Ovary (tissue), 9 donors: ENCODE data around the gene SHOX. TPM values are rescaled to one million over a fixed set of nuclear protein-coding genes. Genes with fewer than 3 reads are reported as not detected.

Experiments
- DNase-seq, 5 donors: peaks; one replicate each; pipeline ENCODE4 v3.0.0-alpha.2; 2019 to 2020
- H3K27ac ChIP-seq, 2 donors: fragments of 200-600 bp; one replicate each; pipeline versions ENCODE4 v1.5.1 to v1.8.0; 2019 to 2022
- H3K27me3 ChIP-seq: fragments of 200-600 bp; one replicate; pipeline ENCODE4 v1.8.0; 2022
- H3K36me3 ChIP-seq: fragments of 200-600 bp; sonication (generic); one replicate; pipeline ENCODE4 v1.5.1; 2019
- H3K4me1 ChIP-seq: one replicate; pipeline ENCODE4 v1.8.1; 2013; ENCODE audit warnings: mild to moderate bottlenecking, moderate library complexity; ENCODE audit not compliant: insufficient read depth
- H3K4me3 ChIP-seq: fragments of 200-600 bp; sonication (generic); one replicate; pipeline ENCODE4 v1.5.1; 2017
- H3K9me3 ChIP-seq, 2 donors: fragments of 200-600 bp in 1 of 2; sonication (generic) in 1 of 2; one replicate each; pipeline versions ENCODE4 v1.5.1 to v1.8.1; 2013 to 2019; ENCODE audit warnings: mild to moderate bottlenecking in 1 of 2, moderate library complexity in 1 of 2
- EP300 ChIP-seq: sonication (generic); formaldehyde crosslinking; IDR thresholded peaks from one replicate; pipeline ENCODE4 v1.6.1; 2017; ENCODE audit warnings: antibody characterized with exemption
- POLR2A ChIP-seq: fragments of 450-650 bp; IDR thresholded peaks from one replicate; pipeline ENCODE4 v1.6.1; 2017; ENCODE audit warnings: antibody characterized with exemption, mild to moderate bottlenecking, moderate library complexity
- WGBS, 3 donors: extraction: QIAGEN DNeasy Blood & Tissue Kit in 1 of 3; methylation state at CpG; one replicate each; pipeline versions ENCODE4 v1.1.5 to v1.1.7; 2013 to 2017; 5-methylcytosine and 5-hydroxymethylcytosine counted together
- intact Hi-C, 4 donors: fragments of 100-400 bp; cut with DNase I; formaldehyde crosslinking; loops; one replicate each; pipeline versions ENCODE4 v1.11.0 to v1.15.1; 2022 to 2023
- polyA plus RNA-seq, 2 donors: library from polyadenylated mRNA; stranded (reverse); fragments of 200-250 nt in 1 of 2; fragments of 350-450 nt in 1 of 2; fragmentation: Illumina TruSeq in 1 of 2; extraction: RNeasy Lipid Tissue Mini Kit (QIAGEN cat#74804) in 1 of 2; gene quantifications; one replicate each; pipeline ENCODE4 v1.2.3, GENCODE V29; 2013 to 2014
- total RNA-seq, 7 donors: library from RNA; depleted of rRNA in 2 of 7; stranded (reverse); fragments of >200 nt in 2 of 7; fragmentation: NEBNext Ultra II Directional in 3 of 7; extraction: Animal tissue kit (Norgen Biotek cat#: 25700) in 3 of 7; gene quantifications; one replicate each; pipeline versions ENCODE4 v1.1.0 to v1.2.4, GENCODE V29; 2016 to 2023
- TF ChIP-seq, protein P1 (sequence below), 3 donors: fragments of 450-650 bp in 2 of 3; fragments of 200-600 bp in 1 of 3; IDR thresholded peaks; one replicate each; pipeline versions ENCODE4 v1.5.1 to v1.8.0; 2016 to 2022; ENCODE audit warnings: antibody characterized with exemption in 3 of 3, mild to moderate bottlenecking in 1 of 3
- donor health status: DM: no; HTN: no; CAD: no; lungs with moderate emphysema.
- donor health status: DM: no; HTN: no; CAD: no.
- donor health status: Bipolar disorder and iron deficiency.
- donor health status: DM: yes; HTN: yes; CAD: no.
- donor health status: DM: no; HTN: no; CAD: no.
- donor health status: DM: yes; HTN: yes; CAD: no.

Gene SHOX
- total and polyA plus RNA-seq, 9 donors, result 0.60 TPM; not detected in 8

DNA sequence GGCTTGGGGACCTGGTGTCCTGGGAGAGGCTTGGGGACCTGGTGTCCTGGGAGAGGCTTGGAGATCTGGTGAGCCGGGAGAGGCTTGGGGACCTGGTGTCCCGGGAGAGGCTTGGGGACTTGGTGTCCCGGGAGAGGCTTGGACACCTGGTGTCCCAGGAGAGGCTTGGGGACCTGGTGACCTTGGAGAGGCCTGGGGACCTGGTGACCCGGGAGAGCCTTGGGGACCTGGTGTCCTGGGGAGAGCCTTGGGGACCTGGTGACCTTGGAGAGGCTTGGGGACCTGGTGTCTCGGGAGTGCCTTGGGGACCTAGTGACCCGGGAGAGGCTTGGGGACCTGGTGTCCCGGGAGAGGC, 12.6 kb downstream of the SHOX start:
- Histone ChIP-seq H3K36me3 (no peaks in the 10 kb centered on the region), H3K27me3 (no peaks in the 10 kb centered on the region), H3K4me1 (no peaks in the 10 kb centered on the region), H3K27ac (no peak overlapping the region), H3K4me3 (no peak overlapping the region), H3K9me3 (no peaks in the 10 kb centered on the region)
- no peak for DNase-seq
- intact Hi-C loops, result no loop called here
- WGBS, 3 donors, result 63 to 68% (median 65%) methylated on average over 6 to 7 of the region's 7 CpGs
- TF ChIP-seq, protein P1, sequence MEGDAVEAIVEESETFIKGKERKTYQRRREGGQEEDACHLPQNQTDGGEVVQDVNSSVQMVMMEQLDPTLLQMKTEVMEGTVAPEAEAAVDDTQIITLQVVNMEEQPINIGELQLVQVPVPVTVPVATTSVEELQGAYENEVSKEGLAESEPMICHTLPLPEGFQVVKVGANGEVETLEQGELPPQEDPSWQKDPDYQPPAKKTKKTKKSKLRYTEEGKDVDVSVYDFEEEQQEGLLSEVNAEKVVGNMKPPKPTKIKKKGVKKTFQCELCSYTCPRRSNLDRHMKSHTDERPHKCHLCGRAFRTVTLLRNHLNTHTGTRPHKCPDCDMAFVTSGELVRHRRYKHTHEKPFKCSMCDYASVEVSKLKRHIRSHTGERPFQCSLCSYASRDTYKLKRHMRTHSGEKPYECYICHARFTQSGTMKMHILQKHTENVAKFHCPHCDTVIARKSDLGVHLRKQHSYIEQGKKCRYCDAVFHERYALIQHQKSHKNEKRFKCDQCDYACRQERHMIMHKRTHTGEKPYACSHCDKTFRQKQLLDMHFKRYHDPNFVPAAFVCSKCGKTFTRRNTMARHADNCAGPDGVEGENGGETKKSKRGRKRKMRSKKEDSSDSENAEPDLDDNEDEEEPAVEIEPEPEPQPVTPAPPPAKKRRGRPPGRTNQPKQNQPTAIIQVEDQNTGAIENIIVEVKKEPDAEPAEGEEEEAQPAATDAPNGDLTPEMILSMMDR (IDR thresholded peaks at IDR 0.05), result no peak
- TF ChIP-seq EP300 (no peak), POLR2A (no peak)

- intact Hi-C loops, result no loop called here
- Histone ChIP-seq H3K9me3 (no peaks in the 10 kb centered on the region), H3K36me3 (no peaks in the 10 kb centered on the region), H3K27ac (no peak overlapping the region), H3K4me3 (no peak overlapping the region), H3K27me3 (no peaks in the 10 kb centered on the region), H3K4me1 (no peaks in the 10 kb centered on the region)
- TF ChIP-seq POLR2A, result no peak
- no peak for TF ChIP-seq EP300
- TF ChIP-seq, protein P1 (IDR thresholded peaks at IDR 0.05), result no peak
- 3 to 7% (median 4%) methylated on average over 17 to 19 of the region's 19 CpGs for WGBS, 3 donors
- no peak for DNase-seq
Observed at GRCh38 chrX:643911-644303, 13.3 kb downstream of the SHOX start.

- H3K9me3 ChIP-seq, result no peaks in the 10 kb centered on the region
- H3K27me3 ChIP-seq, result no peaks in the 10 kb centered on the region
- intact Hi-C loops, result no loop called here
- no peak overlapping the region for H3K4me3 ChIP-seq
- TF ChIP-seq EP300 (no peak), POLR2A (no peak)
- TF ChIP-seq, protein P1 (IDR thresholded peaks at IDR 0.05), result no peak
- H3K36me3 ChIP-seq, result no peaks in the 10 kb centered on the region
- no peak overlapping the region for H3K27ac ChIP-seq
- H3K4me1 ChIP-seq, result no peaks in the 10 kb centered on the region
- 0 to 1% (median 1%) methylated on average over 75 to 95 of the region's 95 CpGs for WGBS, 3 donors
- no peak for DNase-seq
Observed at GRCh38 chrX:644304-645281, 14.0 kb downstream of the SHOX start.

DNA sequence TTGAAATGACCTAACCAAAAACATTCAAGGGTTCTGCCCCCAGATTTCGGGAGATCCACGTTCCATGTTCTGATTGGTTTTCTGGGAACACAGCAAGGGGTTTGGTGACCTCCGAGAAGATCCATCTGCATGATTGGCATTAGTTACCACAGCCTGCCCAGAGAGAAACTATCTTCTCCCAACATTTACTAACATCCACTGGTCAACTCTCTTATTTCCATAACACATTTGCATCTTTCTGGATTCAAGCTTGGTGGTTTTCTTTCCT, 15.6 kb downstream of the SHOX start:
- TF ChIP-seq, protein P1 (IDR thresholded peaks at IDR 0.05), result no peak
- TF ChIP-seq EP300, result no peak
- Histone ChIP-seq H3K9me3 (no peaks in the 10 kb centered on the region), H3K4me1 (no peaks in the 10 kb centered on the region), H3K27me3 (no peaks in the 10 kb centered on the region), H3K36me3 (no peaks in the 10 kb centered on the region), H3K4me3 (no peak overlapping the region), H3K27ac (no peak overlapping the region)
- WGBS, 3 donors, result 22 to 40% (median 36%) methylated on average over 3 of the region's 3 CpGs
- intact Hi-C loops, result no loop called here
- no peak for DNase-seq
